Mucosa of descending colon (tissue), 3 donors: ENCODE data around the gene ACOXL. TPM values are rescaled to one million over a fixed set of nuclear protein-coding genes. Genes with fewer than 3 reads are reported as not detected.

Source experiments
- ATAC-seq: fragments of 200-7000 bp; cut with Tn5 transposase; one replicate; pipeline ENCODE4 v1.9.1; 2020; ENCODE audit warnings: mild to moderate bottlenecking, moderate library complexity
- DNase-seq, 3 donors: peaks; one replicate each; pipeline ENCODE4 v3.0.0-alpha.2; 2020
- H3K36me3 ChIP-seq: fragments of 200-600 bp; one replicate; pipeline ENCODE4 v1.8.0; 2021; ENCODE audit warnings: low read depth, mild to moderate bottlenecking
- H3K4me1 ChIP-seq: fragments of 200-600 bp; one replicate; pipeline ENCODE4 v1.8.0; 2021; ENCODE audit warnings: low read depth, mild to moderate bottlenecking
- H3K4me3 ChIP-seq: fragments of 200-600 bp; one replicate; pipeline ENCODE4 v1.8.0; 2021; ENCODE audit warnings: mild to moderate bottlenecking
- H3K9me3 ChIP-seq: fragments of 200-600 bp; one replicate; pipeline ENCODE4 v1.8.0; 2021; ENCODE audit warnings: mild to moderate bottlenecking
- intact Hi-C, 2 donors: fragments of 100-400 bp; cut with DNase I in 1 of 2; cut with micrococcal nuclease in 1 of 2; formaldehyde crosslinking; loops; one replicate each; pipeline versions ENCODE4 v1.11.0 to v1.11.1; 2022; cut with DNase I, micrococcal nuclease
- total RNA-seq, 3 donors: library from RNA; stranded (reverse); fragmentation: NEBNext Ultra II Directional in 2 of 3; extraction: Animal tissue kit (Norgen Biotek cat#: 25700) in 2 of 3; gene quantifications; one replicate each; pipeline versions ENCODE4 v1.2.1 to v1.2.4, GENCODE V29; 2021 to 2023
- TF ChIP-seq, protein P1 (sequence below): fragments of 200-600 bp; IDR thresholded peaks from one replicate; pipeline ENCODE4 v1.8.0; 2022; ENCODE audit warnings: antibody characterized with exemption, mild to moderate bottlenecking
- donor health status: DM: no; HTN: no; CAD: no; lungs with moderate emphysema.
- donor health status: DM: no; HTN: no; CAD: no.
- donor health status: DM: no; HTN: yes; CAD: no.

Gene ACOXL
- total RNA-seq, 3 donors from 2014 or later: 0.51 to 1.2 (median 0.87) TPM

DNA sequence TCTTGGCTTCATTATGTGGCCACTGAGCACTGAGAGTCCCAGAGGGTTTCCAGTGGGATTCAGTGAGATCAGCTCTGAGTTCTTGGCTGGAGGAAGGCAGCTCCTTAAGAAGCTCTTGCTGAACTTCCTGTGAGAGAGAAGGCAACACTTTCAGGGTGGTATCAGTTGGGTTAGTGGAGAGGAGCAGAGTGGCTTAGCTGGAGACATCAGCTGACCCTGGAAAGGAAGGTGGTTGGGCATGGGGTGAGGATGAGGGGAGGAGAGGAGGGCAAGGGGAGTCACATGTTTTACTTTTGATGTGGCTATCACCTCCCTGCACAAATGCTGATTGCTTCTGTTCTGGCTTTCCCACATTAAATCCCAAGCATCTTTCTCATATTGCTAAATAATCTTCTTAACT is 95.1 kb downstream of the ACOXL start:
- intact Hi-C loops: no loop called here
- no peak for ATAC-seq
- H3K9me3 ChIP-seq: peaks cover 3% of the 10 kb centered on the region

DNA sequence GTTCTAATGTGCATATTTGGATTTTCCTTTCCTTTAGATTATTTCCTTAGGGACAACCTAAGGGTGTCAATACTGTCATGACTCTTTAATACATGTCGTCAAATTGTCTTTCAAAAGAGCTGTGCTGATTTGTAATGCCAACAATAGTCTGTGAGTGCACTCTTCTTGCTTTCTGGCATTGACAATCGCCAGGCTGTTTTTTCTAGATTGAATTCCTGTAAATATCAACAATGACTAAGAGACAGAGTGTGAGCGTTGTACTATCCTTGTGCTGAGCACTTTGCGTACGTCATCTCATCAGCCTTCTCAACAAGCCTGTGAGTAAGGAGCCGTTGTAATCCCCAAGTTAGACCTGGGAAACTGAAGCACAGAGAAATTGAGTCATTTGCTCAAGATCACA is 96.0 kb downstream of the ACOXL start:
- no peaks in the 10 kb centered on the region for H3K36me3 ChIP-seq
- TF ChIP-seq, protein P1, sequence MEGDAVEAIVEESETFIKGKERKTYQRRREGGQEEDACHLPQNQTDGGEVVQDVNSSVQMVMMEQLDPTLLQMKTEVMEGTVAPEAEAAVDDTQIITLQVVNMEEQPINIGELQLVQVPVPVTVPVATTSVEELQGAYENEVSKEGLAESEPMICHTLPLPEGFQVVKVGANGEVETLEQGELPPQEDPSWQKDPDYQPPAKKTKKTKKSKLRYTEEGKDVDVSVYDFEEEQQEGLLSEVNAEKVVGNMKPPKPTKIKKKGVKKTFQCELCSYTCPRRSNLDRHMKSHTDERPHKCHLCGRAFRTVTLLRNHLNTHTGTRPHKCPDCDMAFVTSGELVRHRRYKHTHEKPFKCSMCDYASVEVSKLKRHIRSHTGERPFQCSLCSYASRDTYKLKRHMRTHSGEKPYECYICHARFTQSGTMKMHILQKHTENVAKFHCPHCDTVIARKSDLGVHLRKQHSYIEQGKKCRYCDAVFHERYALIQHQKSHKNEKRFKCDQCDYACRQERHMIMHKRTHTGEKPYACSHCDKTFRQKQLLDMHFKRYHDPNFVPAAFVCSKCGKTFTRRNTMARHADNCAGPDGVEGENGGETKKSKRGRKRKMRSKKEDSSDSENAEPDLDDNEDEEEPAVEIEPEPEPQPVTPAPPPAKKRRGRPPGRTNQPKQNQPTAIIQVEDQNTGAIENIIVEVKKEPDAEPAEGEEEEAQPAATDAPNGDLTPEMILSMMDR: no peak
- H3K9me3 ChIP-seq: peaks cover 3% of the 10 kb centered on the region
- no peak for DNase-seq
- H3K4me1 ChIP-seq: no peaks in the 10 kb centered on the region
- H3K4me3 ChIP-seq: no peak overlapping the region
- peak; percentile 12 for ATAC-seq
- intact Hi-C loops: no loop called here

More for the DNA sequence above, 95.1 kb downstream of the ACOXL start:
- Histone ChIP-seq H3K4me3 (no peak overlapping the region), H3K4me1 (no peaks in the 10 kb centered on the region), H3K36me3 (no peaks in the 10 kb centered on the region)
- TF ChIP-seq, protein P1: no peak
- no peak for DNase-seq

DNA sequence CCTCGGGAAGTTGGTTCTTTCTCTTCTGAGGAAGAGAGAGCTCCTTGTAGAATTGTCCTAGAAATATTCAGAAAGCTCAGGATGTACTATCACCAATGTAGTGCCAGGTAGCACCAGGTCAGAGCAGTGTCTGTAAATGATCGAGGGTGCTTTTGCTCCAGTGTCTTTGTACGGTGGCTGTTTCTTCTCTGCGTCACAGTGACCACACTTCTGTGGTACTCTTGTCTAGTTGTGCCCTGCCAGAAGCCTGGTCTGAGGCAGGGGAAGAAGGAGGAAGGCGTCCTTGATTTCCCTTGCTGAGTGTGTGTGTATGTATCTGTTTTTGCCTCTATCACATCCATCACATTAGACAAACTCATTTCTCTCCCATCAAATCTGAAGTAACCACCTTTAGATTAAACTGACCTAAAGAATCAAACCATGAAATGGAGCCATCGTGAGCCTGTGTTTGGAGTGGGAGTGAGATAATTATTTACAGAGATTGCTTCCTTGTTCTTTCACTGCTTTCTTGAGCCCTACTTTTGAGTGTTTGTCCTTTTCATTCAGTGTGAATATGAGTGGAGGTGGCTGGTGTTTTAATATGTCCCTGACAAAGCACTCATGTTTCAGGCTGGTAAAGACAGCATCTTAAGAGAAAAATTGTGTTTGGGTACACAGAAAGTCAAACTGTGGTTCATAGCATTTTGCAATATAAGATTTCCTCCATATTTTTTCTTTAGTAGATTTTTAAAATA is 97.2 kb downstream of the ACOXL start:
- peaks cover 2% of the 10 kb centered on the region for H3K9me3 ChIP-seq
- intact Hi-C loops: no loop called here
- TF ChIP-seq, protein P1: no peak
- ATAC-seq (no peak), DNase-seq (no peak)
- no peaks in the 10 kb centered on the region for H3K4me1 ChIP-seq
- H3K36me3 ChIP-seq: no peaks in the 10 kb centered on the region
- H3K4me3 ChIP-seq: no peak overlapping the region

DNA sequence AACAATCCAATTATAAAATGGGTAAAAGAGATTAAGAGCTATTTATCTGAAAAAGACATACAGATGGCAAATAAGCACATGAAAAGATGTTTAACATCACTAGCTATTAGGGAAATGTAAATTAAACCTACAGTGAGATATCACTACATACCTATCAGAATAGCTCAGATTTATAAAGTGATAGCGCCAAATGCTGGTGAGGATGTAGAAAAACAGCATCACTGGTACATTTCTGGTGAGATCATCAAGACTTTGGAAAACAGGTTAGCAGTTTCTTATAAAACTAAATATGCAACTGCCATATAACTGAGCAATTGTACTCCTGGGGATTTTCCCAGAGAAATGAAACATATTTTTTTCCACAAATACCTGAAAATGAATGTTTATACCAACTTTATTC is 100.4 kb downstream of the ACOXL start:
- intact Hi-C loops: no loop called here
- no peak for ATAC-seq
- no peaks in the 10 kb centered on the region for H3K9me3 ChIP-seq
- H3K4me3 ChIP-seq: no peak overlapping the region
- TF ChIP-seq, protein P1: no peak
- no peaks in the 10 kb centered on the region for H3K4me1 ChIP-seq
- no peaks in the 10 kb centered on the region for H3K36me3 ChIP-seq
- DNase-seq: no peak

DNA sequence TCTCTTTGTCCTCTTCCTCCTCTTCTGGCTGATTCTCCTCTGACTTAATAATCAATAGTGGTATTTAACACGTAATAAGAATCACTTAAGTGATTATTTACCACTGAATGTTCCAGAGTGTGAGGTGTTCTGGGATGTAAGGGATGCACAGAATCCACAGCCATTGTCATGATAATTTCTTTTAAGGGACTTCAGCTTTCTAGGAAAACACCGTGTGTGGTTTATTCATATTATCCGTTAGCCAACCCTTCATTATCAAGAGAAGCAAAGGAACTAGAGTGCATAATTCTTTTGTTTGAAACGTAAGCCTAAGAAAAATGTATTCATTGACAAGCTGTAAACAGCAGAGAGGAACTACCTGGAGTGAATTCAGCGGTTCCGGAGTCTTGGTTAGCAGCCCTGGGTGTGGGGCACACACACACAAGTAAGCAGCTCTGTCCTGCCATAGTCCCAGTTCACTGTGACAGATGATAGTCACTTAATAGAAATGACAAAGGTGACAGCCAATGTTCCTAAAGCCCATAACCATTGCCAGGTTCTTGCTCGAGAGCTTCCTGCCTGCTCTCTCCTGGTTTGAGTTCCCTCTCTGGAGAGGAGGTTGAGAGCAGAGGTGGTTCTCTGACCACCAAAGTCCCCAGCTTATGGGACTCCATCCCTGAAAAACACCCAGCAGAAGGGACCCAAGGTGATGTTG is 101.9 kb downstream of the ACOXL start:
- ATAC-seq (no peak), DNase-seq (no peak)
- Histone ChIP-seq H3K36me3 (no peaks in the 10 kb centered on the region), H3K4me3 (no peak overlapping the region), H3K4me1 (no peaks in the 10 kb centered on the region), H3K9me3 (no peaks in the 10 kb centered on the region)
- intact Hi-C loops: no loop called here
- TF ChIP-seq, protein P1: no peak
